ENCODE measurements around the gene NRG3.

NRG3 gene

DNA sequence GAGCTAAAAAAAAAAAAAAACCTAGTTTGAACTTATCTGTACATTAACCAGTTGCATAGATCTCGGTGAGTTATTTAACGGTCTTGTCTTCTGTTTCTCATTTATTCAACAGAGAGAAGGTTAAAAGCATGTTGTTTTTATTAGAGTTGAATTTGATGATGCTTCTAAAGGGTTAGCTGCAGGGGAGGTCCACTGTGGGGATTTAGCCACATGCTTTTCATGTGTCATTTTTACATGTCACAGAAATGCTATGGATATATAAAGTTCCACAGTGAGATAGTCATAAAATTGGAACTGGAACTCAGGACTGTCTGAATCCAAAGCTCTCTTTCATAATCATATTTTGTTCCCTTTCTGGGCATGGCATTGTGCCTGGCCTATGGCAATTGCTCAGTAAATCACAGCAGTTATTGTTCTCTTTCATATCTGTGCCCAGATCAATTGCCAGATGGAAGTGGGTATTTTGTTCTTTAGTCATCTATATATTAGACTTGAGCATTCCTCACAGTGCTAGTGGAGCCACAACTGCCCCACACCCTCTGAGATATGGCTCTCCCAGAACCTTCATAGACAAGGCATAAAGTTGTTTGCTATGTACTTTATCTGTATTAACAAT lies 578.8 kb downstream of the NRG3 start:
- Mint-ChIP-seq H3K4me1 (ENCODE audit: low read depth in 2 of 2) (no peaks in the 10 kb centered on the region), H3K4me3 (no peak overlapping the region), H3K27me3 (no peaks in the 10 kb centered on the region), H3K36me3 (ENCODE audit: insufficient read depth) (no peaks in the 10 kb centered on the region), H3K9me3 (peaks cover 2 to 5% of the 10 kb centered on the region in 2 donors), H3K27ac (no peak overlapping the region)
- no peak for DNase-seq
- no peak for ATAC-seq (replicated peaks)

DNA sequence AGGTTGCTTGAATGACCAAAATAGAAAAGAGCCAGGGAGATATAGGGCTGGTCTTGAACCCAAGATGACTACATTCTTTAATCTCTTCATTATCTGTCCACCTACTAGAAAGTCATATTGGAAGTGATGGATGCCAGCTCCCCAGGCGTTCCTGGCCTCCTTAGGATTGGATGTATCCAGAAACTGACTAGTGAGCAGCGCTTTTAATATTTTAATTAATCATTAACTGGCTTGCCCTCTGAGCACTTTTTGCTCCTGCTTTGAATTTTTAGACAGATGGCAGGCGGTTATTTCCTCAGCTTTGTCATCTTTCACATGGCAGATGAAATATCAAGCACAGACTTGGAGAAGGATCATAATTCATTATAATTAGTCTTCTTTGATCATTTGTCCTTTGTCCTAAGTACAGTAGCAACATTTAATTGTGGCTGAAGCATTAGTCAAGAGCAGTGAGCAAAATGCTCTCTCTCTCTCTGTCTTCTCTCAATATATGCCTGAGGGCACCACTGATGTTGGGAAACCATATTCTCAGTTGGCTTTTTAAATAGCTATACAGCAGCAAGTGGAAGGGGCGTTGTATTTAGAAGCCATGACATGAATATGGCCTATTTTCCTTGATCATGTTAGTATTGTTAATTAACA lies 588.0 kb downstream of the NRG3 start:
- no peak overlapping the region for H3K27ac Mint-ChIP-seq

DNA sequence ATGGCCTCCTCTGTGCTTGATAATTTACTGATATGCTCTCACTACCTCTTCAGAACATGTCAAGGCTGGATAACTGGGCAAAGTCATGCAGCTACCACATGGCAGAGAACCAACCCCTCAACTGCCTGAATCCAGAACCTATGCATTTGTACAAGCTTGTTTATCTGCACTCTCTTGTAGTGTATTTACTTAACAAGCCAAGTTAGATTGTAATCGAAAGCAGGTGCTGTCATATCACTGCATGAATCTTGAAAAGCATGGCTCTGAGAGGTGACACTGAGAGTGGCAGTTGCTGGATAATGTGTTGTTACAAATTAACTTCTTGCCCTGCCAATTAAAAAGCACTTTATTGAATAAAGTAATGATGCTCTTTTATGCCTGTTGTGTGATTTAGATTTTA lies 588.6 kb downstream of the NRG3 start:
- Mint-ChIP-seq H3K36me3 (ENCODE audit: insufficient read depth) (no peaks in the 10 kb centered on the region), H3K27ac (no peak overlapping the region), H3K4me1 (ENCODE audit: low read depth in 2 of 2) (no peaks in the 10 kb centered on the region), H3K4me3 (no peak overlapping the region), H3K9me3 (peaks cover 17 to 23% of the 10 kb centered on the region in 2 donors), H3K27me3 (no peaks in the 10 kb centered on the region)
- no peak for DNase-seq
- ATAC-seq (replicated peaks), result no peak

More for the DNA sequence above, 588.0 kb downstream of the NRG3 start:
- H3K4me1 Mint-ChIP-seq (ENCODE audit: low read depth in 2 of 2), result no peaks in the 10 kb centered on the region
- ATAC-seq (replicated peaks) (no peak), DNase-seq (no peak)
- no peaks in the 10 kb centered on the region for H3K36me3 Mint-ChIP-seq (ENCODE audit: insufficient read depth)
- no peaks in the 10 kb centered on the region for H3K27me3 Mint-ChIP-seq
- peaks cover 18 to 23% of the 10 kb centered on the region in 2 donors for H3K9me3 Mint-ChIP-seq
- H3K4me3 Mint-ChIP-seq, result no peak overlapping the region

DNA sequence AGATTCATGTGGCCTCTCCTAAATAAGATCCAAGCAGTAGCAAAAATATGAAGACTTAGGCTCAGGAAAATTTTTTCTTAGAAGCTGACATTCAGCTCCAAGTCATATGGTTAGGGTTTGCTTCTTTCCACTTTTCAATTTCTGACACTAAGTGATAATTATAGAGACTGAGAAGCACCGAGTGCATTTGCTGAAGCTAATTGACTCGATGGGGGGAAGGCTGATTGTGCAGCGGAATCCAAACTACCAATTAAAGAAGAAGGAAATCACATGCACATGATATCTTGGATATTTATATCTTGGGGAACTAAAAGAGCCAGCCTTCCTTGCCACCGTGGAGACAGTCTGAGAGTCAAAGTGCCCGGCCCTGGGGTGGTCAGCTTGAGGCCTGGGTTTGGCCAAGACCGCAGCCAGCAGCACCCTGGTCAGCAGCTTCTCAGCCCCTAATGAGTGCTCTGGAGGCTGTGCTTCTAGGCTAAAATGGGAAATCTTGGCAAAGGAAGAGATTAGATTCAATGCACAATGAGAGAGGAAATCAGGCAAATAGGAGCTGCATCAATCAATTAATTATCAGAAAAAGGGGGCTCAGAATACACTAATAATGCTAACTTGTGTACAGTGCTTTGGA lies 589.3 kb downstream of the NRG3 start:
- DNase-seq (no peak), ATAC-seq (replicated peaks) (no peak)
- Mint-ChIP-seq H3K27me3 (no peaks in the 10 kb centered on the region), H3K9me3 (peaks cover 18 to 23% of the 10 kb centered on the region in 2 donors), H3K4me3 (no peak overlapping the region), H3K27ac (no peak overlapping the region), H3K36me3 (ENCODE audit: insufficient read depth) (no peaks in the 10 kb centered on the region), H3K4me1 (ENCODE audit: low read depth in 2 of 2) (no peaks in the 10 kb centered on the region)

DNA sequence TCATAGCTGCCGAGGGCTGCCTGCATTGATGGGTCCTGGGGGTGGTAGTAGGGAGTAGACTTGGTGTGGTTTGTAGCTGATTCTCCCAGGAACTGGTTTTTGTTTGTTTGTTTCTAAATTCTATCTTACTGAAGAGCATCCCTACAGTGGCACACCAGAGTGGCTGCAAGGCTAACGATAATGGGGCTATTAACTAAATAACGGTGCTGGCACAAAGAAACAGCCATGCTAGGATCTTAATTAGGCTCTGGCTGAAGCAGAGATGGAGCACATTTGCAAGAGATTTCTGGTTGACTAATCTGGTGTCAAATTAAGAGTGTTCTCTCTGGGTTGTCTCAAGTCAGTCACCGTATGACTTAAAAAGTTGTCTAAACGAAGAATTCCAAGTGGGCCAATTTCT lies 590.0 kb downstream of the NRG3 start:
- ATAC-seq (replicated peaks) (no peak), DNase-seq (no peak)
- H3K4me1 Mint-ChIP-seq (ENCODE audit: low read depth in 2 of 2), result no peaks in the 10 kb centered on the region
- no peak overlapping the region for H3K27ac Mint-ChIP-seq
- H3K4me3 Mint-ChIP-seq, result no peak overlapping the region
- H3K9me3 Mint-ChIP-seq, result peaks cover 20 to 23% of the 10 kb centered on the region in 2 donors
- H3K27me3 Mint-ChIP-seq, result no peaks in the 10 kb centered on the region
- no peaks in the 10 kb centered on the region for H3K36me3 Mint-ChIP-seq (ENCODE audit: insufficient read depth)

DNA sequence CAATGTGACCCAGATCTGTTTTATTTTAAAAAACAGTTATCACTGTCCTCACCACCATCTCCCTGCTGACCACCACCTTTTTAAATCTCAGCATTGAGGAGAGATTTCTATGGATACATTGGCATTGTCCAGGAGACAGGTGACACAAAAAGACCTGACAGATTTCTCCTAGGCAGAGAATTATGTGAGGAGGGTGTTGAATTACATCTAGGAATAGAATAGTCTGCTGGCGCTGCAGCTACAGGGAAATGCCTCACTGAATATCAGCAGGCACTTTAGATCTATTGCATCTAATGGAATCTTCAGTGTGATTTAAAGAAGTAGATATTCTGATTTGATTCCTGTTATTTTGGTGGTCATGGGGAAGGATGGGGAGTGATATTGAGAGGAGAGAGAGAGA lies 593.5 kb downstream of the NRG3 start:
- ATAC-seq (replicated peaks), result no peak
- H3K36me3 Mint-ChIP-seq (ENCODE audit: insufficient read depth), result no peaks in the 10 kb centered on the region
- H3K9me3 Mint-ChIP-seq, result peaks cover 12 to 17% of the 10 kb centered on the region in 2 donors
- no peaks in the 10 kb centered on the region for H3K4me1 Mint-ChIP-seq (ENCODE audit: low read depth in 2 of 2)
- H3K27ac Mint-ChIP-seq, result no peak overlapping the region
- no peaks in the 10 kb centered on the region for H3K27me3 Mint-ChIP-seq
- no peak for DNase-seq
- no peak overlapping the region for H3K4me3 Mint-ChIP-seq

DNA sequence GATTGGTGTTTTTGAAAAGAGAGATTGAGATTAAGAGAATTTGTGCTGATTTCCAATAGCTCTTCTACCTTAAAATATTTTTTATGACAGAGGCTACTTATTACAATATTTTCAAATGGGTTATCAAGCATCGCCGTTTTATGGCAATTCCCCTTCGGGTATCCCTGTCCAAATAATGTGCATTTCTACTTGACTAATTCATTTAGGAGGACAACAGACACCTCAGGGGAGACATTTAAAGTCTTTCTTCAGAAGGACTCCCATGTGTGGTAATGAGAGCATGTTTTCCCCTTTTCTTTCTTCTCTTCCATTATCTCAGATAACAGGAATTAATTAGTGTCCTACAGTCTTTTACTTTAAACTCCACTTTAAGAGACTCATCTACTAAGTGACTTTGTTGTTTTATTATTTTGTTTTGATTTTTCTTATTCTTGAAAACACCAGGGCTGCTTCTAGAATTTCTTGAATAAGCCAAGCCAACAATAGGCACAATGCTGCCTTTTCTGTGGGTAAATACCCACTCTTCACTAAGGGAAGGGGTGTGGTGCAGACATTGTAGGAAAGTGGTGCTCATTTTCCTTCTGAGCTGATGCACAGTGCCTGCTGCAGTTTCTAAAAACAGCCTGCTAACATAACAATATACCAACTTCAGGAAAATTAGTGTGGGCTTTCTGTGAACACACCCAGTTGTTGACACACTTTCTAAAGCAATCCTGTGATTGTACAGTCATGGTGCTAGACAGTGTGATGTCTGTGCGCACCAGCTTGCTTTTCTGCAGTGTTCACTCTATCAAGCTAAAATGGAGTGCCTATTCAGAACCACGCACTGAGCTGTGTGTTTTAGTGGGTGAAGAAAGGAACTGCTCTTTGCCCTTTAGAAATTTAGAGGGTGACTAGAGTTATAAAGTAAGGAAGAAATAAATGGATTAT lies 597.7 kb downstream of the NRG3 start:
- H3K27me3 Mint-ChIP-seq, result no peaks in the 10 kb centered on the region
- no peak for ATAC-seq (replicated peaks)
- H3K9me3 Mint-ChIP-seq, result peaks cover 0 to 21% of the 10 kb centered on the region in 2 donors
- H3K4me1 Mint-ChIP-seq (ENCODE audit: low read depth in 2 of 2), result no peaks in the 10 kb centered on the region
- H3K4me3 Mint-ChIP-seq, result no peak overlapping the region
- no peak overlapping the region for H3K27ac Mint-ChIP-seq
- DNase-seq, result no peak
- H3K36me3 Mint-ChIP-seq (ENCODE audit: insufficient read depth), result no peaks in the 10 kb centered on the region

DNA sequence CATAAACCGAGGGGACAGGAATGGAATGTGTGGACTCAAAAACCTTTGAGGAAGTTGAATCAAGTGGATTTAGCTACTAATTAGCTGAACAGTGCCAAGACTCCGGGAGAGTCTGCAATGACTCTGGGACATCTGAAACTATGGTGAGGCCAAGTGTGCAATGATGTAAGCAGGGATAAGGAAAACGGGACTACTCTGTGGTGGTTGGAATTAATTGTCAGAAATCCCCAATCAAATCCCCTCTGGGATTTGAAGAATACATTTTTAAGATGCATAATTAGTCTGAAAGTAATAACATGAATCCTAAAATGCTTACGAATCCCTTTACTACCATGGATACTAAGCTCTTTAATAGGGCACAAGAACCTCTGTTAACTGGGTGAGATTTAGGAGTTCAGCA lies 602.8 kb downstream of the NRG3 start:
- no peaks in the 10 kb centered on the region for H3K4me1 Mint-ChIP-seq (ENCODE audit: low read depth in 2 of 2)

DNA sequence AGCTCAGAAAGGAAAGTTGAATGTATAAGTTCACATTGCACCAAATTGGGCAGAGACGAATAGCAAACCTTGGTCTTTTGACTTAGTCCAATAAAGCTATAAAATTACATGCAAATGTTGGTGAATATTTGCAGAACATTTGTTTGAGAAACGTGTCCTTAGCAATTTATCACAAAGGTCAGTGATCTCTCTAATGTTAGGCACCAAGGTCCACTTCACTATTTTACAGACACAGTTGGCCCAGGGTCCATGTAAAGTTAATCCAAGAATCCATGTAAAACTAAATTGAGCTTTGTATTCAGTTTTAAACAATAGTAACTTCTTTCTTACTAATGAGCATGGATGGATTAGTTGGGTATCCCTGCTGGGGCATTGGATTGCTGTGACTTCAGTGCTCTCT lies 617.7 kb downstream of the NRG3 start:
- H3K4me1 Mint-ChIP-seq (ENCODE audit: low read depth in 2 of 2), result no peaks in the 10 kb centered on the region
- no peak overlapping the region for H3K27ac Mint-ChIP-seq
- DNase-seq, result no peak

More for the DNA sequence above, 602.8 kb downstream of the NRG3 start:
- Mint-ChIP-seq H3K4me3 (no peak overlapping the region), H3K9me3 (peaks cover 17 to 19% of the 10 kb centered on the region in 2 donors), H3K27ac (no peak overlapping the region), H3K27me3 (no peaks in the 10 kb centered on the region), H3K36me3 (ENCODE audit: insufficient read depth) (no peaks in the 10 kb centered on the region)
- DNase-seq, result no peak
- no peak for ATAC-seq (replicated peaks)

DNA sequence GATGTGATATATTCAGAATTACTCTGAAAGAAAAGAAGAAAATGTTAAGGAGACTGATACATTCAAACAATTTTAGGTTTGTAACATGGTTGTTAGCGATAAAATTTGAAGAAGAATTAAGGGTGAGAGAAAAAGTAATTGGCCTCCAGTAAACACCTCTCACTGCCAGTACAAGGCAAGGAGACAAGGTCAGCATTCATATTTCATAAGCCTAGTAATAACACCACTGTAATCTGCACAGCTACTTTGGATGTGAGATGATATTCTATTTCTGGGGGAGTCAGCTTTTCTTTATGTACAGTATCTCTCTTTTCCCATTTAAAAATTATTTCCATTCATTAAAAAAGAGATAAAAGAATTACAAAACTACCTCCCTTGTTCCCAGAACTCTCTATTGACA lies 621.1 kb downstream of the NRG3 start:
- ATAC-seq (replicated peaks) (no peak), DNase-seq (no peak)
- Mint-ChIP-seq H3K9me3 (peaks cover 8 to 35% of the 10 kb centered on the region in 2 donors), H3K4me1 (ENCODE audit: low read depth in 2 of 2) (no peaks in the 10 kb centered on the region), H3K27ac (no peak overlapping the region), H3K36me3 (ENCODE audit: insufficient read depth) (no peaks in the 10 kb centered on the region), H3K27me3 (no peaks in the 10 kb centered on the region), H3K4me3 (no peak overlapping the region)

More for the DNA sequence above, 617.7 kb downstream of the NRG3 start:
- H3K4me3 Mint-ChIP-seq, result no peak overlapping the region
- ATAC-seq (replicated peaks), result no peak
- H3K9me3 Mint-ChIP-seq, result peaks cover 4 to 32% of the 10 kb centered on the region in 2 donors
- H3K27me3 Mint-ChIP-seq, result no peaks in the 10 kb centered on the region
- no peaks in the 10 kb centered on the region for H3K36me3 Mint-ChIP-seq (ENCODE audit: insufficient read depth)

DNA sequence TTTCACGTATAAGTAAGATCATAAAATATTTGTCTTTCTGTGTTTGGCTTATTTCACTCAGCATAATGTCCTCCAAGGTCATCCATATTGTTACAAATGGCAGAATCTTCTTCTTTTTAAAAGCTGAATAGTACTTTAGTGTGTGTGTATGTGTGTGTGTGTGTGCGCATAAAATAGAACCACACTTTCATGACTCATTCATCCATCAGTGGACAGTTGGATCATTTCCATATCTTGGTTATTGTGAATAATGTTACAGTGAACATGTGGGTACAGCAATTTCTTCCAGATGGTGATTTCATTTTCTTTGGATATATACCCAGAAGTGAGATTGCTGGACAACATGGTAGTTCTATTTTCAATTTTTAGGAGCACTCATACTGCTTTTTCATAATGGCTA lies 622.4 kb downstream of the NRG3 start:
- Mint-ChIP-seq H3K27me3 (no peaks in the 10 kb centered on the region), H3K36me3 (ENCODE audit: insufficient read depth) (no peaks in the 10 kb centered on the region), H3K27ac (no peak overlapping the region), H3K4me1 (ENCODE audit: low read depth in 2 of 2) (no peaks in the 10 kb centered on the region), H3K9me3 (peaks cover 10 to 34% of the 10 kb centered on the region in 2 donors), H3K4me3 (no peak overlapping the region)
- ATAC-seq (replicated peaks) (no peak), DNase-seq (no peak)

DNA sequence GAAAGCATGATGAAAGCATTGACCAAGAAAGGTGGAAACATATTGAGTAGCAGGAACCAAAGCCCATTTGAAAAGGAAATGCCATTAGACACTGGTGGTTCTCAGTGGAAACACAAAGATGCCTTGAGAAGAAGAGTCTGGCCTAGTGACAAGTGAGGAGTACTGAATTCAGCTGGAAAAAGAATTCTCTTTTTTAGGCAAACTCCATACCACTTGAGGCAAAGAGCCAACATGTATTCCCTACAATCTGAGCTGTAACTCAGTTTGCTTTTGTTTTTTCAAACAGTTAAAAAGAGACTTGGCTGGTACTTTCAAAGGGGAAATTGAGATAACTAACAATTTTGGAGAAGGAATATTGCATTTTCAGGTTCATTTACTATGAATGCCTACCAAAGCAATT lies 624.0 kb downstream of the NRG3 start:
- no peak for ATAC-seq (replicated peaks)
- H3K4me3 Mint-ChIP-seq, result no peak overlapping the region
- H3K36me3 Mint-ChIP-seq (ENCODE audit: insufficient read depth), result no peaks in the 10 kb centered on the region
- DNase-seq, result no peak
- peaks cover 10 to 34% of the 10 kb centered on the region in 2 donors for H3K9me3 Mint-ChIP-seq
- H3K27me3 Mint-ChIP-seq, result no peaks in the 10 kb centered on the region
- no peaks in the 10 kb centered on the region for H3K4me1 Mint-ChIP-seq (ENCODE audit: low read depth in 2 of 2)
- no peak overlapping the region for H3K27ac Mint-ChIP-seq

DNA sequence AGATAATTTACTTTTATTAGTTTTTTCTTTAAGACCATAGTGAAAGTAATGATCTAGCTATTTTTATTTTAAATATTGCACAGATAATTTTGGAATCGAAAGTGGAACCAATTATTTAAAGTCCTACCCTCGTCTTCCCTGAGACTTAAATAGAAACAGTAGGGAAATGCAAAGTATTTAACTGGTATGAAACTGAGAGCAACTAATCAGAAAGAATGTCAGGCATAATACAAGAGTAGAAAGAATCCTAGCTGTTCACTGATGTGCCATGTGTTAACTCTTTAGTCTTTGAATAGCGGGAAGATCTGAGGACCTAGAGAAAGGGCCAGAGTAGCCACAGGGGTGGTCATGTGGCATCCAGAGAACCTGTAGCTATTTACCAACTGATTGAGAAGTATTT lies 630.0 kb downstream of the NRG3 start:
- no peaks in the 10 kb centered on the region for H3K4me1 Mint-ChIP-seq (ENCODE audit: low read depth in 2 of 2)
- peaks cover 7 to 25% of the 10 kb centered on the region in 2 donors for H3K9me3 Mint-ChIP-seq
- ATAC-seq (replicated peaks), result no peak
- DNase-seq, result no peak
- no peaks in the 10 kb centered on the region for H3K36me3 Mint-ChIP-seq (ENCODE audit: insufficient read depth)
- no peak overlapping the region for H3K4me3 Mint-ChIP-seq
- no peaks in the 10 kb centered on the region for H3K27me3 Mint-ChIP-seq
- H3K27ac Mint-ChIP-seq, result no peak overlapping the region
